Adrenal gland (tissue), 5 donors: ENCODE data around the gene PRDM11.

Experiments
- CTCF ChIP-seq, 6 experiments: fragments of 450-650 bp in 4 of 6; fragments of 200-600 bp in 2 of 6; sonication (generic) in 1 of 6; IDR thresholded peaks; 1 replicate in 5 of 6; 2 replicates in 1 of 6; pipeline versions ENCODE4 v1.5.1 to v1.8.0; 2016 to 2021; ENCODE audit warnings: antibody characterized with exemption in 6 of 6, mild to moderate bottlenecking in 2 of 6, moderate library complexity in 1 of 6
- POLR2A ChIP-seq, 2 donors: fragments of 450-650 bp; IDR thresholded peaks; one replicate each; pipeline ENCODE4 v1.6.1; 2017; ENCODE audit warnings: antibody characterized with exemption in 2 of 2, mild to moderate bottlenecking in 2 of 2, moderate library complexity in 1 of 2
- donor health status: DM: no; HTN: no; CAD: no.

- TF ChIP-seq POLR2A (IDR thresholded peaks at IDR 0.05): no peak
- no peak for TF ChIP-seq CTCF (IDR thresholded peaks at IDR 0.05)
These were observed 120.2 kb downstream of the PRDM11 start for GRCh38 chr11:45266676-45267020.
